Transverse colon (tissue), 3 donors: ENCODE results near the gene MTMR12.

Source experiments
- CTCF ChIP-seq, 5 experiments: fragments of 200-600 bp in 3 of 5; fragments of 450-650 bp in 2 of 5; sonication (generic) in 3 of 5; IDR thresholded peaks; 1 replicate in 2 of 5; 2 replicates in 3 of 5; pipeline ENCODE4 v1.5.1; 2016 to 2017; ENCODE audit warnings: antibody characterized with exemption in 5 of 5, inconsistent platforms in 3 of 5, mild to moderate bottlenecking in 2 of 5, moderate library complexity in 1 of 5
- POLR2A ChIP-seq: fragments of 450-650 bp; IDR thresholded peaks from one replicate; pipeline ENCODE4 v1.6.1; 2016; ENCODE audit warnings: antibody characterized with exemption, mild to moderate bottlenecking, moderate library complexity

- TF ChIP-seq CTCF (IDR thresholded peaks at IDR 0.05) = no peak
- no peak for TF ChIP-seq POLR2A
These were observed 88.6 kb downstream of the MTMR12 start for GRCh38 chr5:32223972-32224609.
